Large intestine (tissue), 12 donors: ENCODE results near the gene FBRS. TPM values are rescaled to one million over a fixed set of nuclear protein-coding genes. Genes with fewer than 3 reads are reported as not detected.

Experiments
- DNase-seq, 2 donors: peaks; one replicate each; pipeline versions ENCODE4 v3.0.0 to v3.0.0-alpha.2; 2013
- H3K27ac ChIP-seq: one replicate; pipeline ENCODE4 v1.5.1; 2013; ENCODE audit warnings: low read length
- H3K27me3 ChIP-seq: 2 replicates; pipeline ENCODE4 v1.6.1; 2013; ENCODE audit warnings: low read length; ENCODE audit not compliant: control insufficient read depth, insufficient read depth
- H3K36me3 ChIP-seq: 2 replicates; pipeline ENCODE4 v1.6.1; 2013; ENCODE audit warnings: low read length; ENCODE audit not compliant: control insufficient read depth, insufficient read depth
- H3K4me1 ChIP-seq: one replicate; pipeline ENCODE4 v1.6.1; 2013; ENCODE audit warnings: low read length; ENCODE audit not compliant: control insufficient read depth, insufficient read depth
- H3K4me3 ChIP-seq: one replicate; pipeline ENCODE4 v1.5.1; 2013; ENCODE audit warnings: low read length
- H3K9me3 ChIP-seq: one replicate; pipeline ENCODE4 v1.6.1; 2013; ENCODE audit warnings: mild to moderate bottlenecking, low read depth, low read length, moderate library complexity; ENCODE audit not compliant: control insufficient read depth
- WGBS: methylation state at CpG from one replicate; pipeline ENCODE4 v1.1.5; 2013; ENCODE audit warnings: low lambda C conversion rate; ENCODE audit not compliant: insufficient coverage; 5-methylcytosine and 5-hydroxymethylcytosine counted together
- long read RNA-seq, 11 donors: transcript quantifications; one replicate each; lab custom pipeline, GENCODE V29; 2026
- polyA plus RNA-seq: library from polyadenylated mRNA; unstranded; fragments of 120-200 nt; gene quantifications from one replicate; pipeline ENCODE4 v1.2.1, GENCODE V29; 2013

The FBRS gene
- 97.6 TPM for polyA plus RNA-seq
- long read RNA-seq, donor 1, partial matches to known transcripts = 0 of 1 reads
- long read RNA-seq, donor 1, other reads (novel, unspliced or antisense) = 0 of 1 reads
- long read RNA-seq, donor 2, full-length matches to known transcripts = 7 of 26 reads
- long read RNA-seq, donor 2, partial matches to known transcripts = 19 of 26 reads
- long read RNA-seq, donor 2, other reads (novel, unspliced or antisense) = 0 of 26 reads
- long read RNA-seq, donor 3 = 0 reads
- long read RNA-seq, donor 4 = 0 reads
- long read RNA-seq, donor 5, full-length matches to known transcripts = 3 of 9 reads
- long read RNA-seq, donor 5, partial matches to known transcripts = 6 of 9 reads
- long read RNA-seq, donor 5, other reads (novel, unspliced or antisense) = 0 of 9 reads
- long read RNA-seq, donor 6, partial matches to known transcripts = 37 of 39 reads
- long read RNA-seq, donor 6, other reads (novel, unspliced or antisense) = 0 of 39 reads
- long read RNA-seq, donor 7, partial matches to known transcripts = 0 of 3 reads
- long read RNA-seq, donor 7, other reads (novel, unspliced or antisense) = 0 of 3 reads
- long read RNA-seq, donor 8, transcript FBRS-203 (2 exons, 554 nt) = major isoform, 5 of 11 reads
- long read RNA-seq, donor 8, transcript FBRS-201 (12 exons, 2,811 nt) = major isoform, 5 of 11 reads
- long read RNA-seq, donor 8, partial matches to known transcripts = 0 of 11 reads
- long read RNA-seq, donor 8, other reads (novel, unspliced or antisense) = 0 of 11 reads
- long read RNA-seq, donor 9, partial matches to known transcripts = 0 of 5 reads
- long read RNA-seq, donor 9, other reads (novel, unspliced or antisense) = 0 of 5 reads
- long read RNA-seq, donor 10, full-length matches to known transcripts = 18 of 30 reads
- long read RNA-seq, donor 10, partial matches to known transcripts = 12 of 30 reads
- long read RNA-seq, donor 10, other reads (novel, unspliced or antisense) = 0 of 30 reads
- long read RNA-seq, donor 11, partial matches to known transcripts = 0 of 7 reads
- long read RNA-seq, donor 11, other reads (novel, unspliced or antisense) = 0 of 7 reads

DNA sequence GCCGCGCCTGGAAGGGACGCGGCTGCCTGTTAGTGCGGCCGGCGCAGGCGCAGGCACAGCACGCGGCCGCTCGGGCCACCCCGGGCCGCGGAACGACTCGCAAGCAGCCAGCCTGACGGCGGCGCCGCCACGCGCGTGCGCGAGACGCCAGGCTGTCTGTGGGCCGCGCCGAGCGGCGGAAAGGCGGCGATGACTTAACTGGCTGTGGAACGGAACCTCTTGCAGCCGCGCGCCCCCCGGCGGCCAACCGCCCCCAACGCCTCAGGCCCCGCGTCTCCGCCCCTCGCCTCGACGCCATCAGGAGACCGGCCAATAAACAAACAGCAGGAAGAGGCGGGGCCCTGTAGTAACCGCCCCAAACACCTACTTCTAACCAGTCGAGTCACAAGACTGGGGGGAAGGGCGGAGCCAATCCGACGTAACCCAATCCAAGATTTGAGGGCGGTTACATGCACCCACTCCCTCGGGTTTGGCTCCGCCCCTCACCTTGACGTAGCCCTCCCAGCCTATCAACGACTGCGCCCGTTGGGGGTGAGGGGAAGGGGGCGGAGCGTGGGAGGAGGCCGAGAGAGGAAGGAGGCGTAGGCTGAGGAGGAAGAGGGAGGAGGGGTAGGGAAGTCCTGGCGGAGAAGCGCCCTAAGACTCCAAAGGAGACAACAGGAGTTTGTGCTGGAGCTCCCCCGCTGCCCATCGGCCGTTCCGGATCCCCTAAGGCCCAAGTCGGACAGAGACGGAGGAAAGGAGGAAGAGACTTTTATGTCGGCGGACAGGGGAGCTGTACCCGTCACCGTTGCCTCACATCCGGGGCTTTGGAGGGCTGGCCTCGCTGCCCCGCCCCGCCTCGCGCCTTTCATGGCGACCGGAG lies at the start of gene FBRS:
Gene FBRS, plus strand, starts transcription at position 566 of the 865 bp plus-strand sequence. CDS start 1,088 bp downstream, outside the sequence.
- no CpG with 5 or more reads among the region's 86 CpGs for WGBS
- DNase-seq = peak; percentile 100
- peaks cover 54% of the 10 kb centered on the region for H3K36me3 ChIP-seq

DNA sequence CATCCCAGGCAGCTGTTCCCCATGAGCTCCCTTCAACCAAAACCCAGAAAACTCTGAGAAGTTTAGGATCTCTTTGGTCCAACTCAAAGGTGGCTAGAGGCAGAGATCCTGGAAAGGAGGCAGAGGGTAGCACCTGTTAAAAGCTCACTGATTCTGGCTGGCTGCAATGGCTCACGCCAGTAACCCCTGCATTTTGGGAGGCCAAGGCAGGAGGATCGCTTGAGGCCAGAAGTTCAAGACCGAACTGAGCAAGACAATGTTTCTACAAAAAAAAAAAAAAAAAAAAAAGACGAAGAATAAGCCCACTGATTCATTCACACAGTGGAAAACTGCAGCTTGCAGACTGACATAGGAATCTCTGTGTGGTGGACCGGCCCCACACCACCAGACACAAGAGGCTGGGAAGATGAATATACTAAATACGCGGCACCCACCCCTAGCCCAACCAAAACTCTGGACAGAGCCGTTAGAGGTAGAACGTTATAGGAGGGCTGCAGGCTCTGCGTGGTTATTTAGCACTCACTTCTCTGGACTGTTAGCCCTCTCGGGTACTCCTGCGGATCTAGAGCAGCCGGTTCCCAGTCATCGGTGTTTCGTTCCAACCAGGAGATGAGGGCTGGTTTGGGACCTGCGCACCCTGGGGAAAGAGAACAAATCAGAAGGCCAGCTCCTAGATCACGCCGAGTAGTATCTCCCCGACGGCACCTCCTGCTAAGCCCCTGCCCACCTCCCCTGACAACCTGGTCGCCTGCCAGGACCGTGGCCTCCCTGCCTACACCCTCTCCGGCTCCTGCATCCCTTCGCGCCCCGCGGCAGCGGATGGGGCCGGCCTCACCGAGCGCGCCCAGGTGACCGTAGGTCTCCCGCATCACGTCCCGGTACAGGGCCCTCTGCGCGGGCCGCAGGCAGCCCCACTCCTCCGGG lies 49.0 kb upstream of the FBRS start:
- H3K27me3 ChIP-seq = no peaks in the 10 kb centered on the region
- peak overlapping the region; percentile 90 for H3K27ac ChIP-seq
- peaks cover 24% of the 10 kb centered on the region for H3K36me3 ChIP-seq
- H3K4me3 ChIP-seq = peak overlapping the region; percentile 72
- WGBS = no CpG with 5 or more reads among the region's 40 CpGs
- H3K4me1 ChIP-seq = peaks cover 7% of the 10 kb centered on the region
- no peaks in the 10 kb centered on the region for H3K9me3 ChIP-seq
- peak; percentile 23 to 76 for DNase-seq

More for the DNA sequence above, at the start of gene FBRS:
- H3K27me3 ChIP-seq = no peaks in the 10 kb centered on the region
- peak within 1 kb of the TSS; percentile 69 for H3K4me3 ChIP-seq
- no peaks in the 10 kb centered on the region for H3K9me3 ChIP-seq
- peaks cover 34% of the 10 kb centered on the region for H3K4me1 ChIP-seq
- peak within 1 kb of the TSS; percentile 97 for H3K27ac ChIP-seq

DNA sequence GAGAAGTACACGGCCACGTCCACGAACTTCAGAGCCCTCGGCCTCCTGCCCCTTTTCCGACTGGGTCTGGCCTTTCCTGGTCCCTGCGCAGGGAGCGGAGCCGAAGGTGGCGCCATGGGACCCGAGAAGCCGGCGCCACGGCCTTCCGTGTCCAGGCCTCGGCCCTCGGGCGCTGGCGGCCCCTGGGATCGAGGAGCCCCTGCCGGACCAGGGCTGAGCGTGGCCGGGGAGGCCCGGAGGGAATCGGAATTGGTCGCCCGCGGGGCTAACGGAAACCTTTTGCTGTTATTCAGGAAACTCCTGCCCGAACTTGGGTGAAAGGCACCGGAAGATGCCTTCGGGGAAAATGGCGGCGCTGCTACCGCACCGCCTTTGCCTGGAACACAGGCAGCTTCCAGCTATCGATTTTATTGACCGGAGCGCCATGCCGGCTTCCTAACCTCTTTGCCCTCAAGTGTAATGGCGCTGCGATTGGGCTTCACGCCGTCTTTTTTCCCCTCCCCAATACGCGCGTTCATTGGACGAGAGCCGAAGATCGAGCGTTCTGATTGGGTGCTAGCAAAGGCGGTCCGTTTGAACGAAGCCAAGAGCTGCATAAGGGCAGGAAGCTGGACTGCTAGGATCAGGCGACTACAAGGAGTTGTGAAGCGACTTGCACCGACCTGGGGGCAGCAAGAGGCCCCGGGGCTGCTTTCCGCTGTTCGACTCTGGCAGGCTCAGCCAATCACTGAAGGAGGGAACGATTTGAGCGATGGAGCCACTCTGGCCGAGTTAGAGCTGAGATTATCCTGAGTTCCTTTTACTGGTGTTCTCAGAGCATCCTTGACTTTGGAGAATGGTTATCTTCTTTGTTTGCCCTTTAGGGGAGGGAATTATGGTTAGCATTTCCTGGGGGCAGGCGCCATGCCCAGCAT lies 48.0 kb upstream of the FBRS start, which contains the start of gene ZNF689:
Gene ZNF689, minus strand, starts transcription at position 464 of the 914 bp plus-strand sequence. Its CDS starts 348 bp downstream, at position 116.
- no peaks in the 10 kb centered on the region for H3K27me3 ChIP-seq
- peak within 1 kb of the TSS; percentile 72 for H3K4me3 ChIP-seq
- H3K36me3 ChIP-seq = peaks cover 15% of the 10 kb centered on the region
- H3K27ac ChIP-seq = peak within 1 kb of the TSS; percentile 90
- peaks cover 3% of the 10 kb centered on the region for H3K4me1 ChIP-seq
- H3K9me3 ChIP-seq = no peaks in the 10 kb centered on the region
- peak; percentile 95 to 99 for DNase-seq
- WGBS = no CpG with 5 or more reads among the region's 63 CpGs

DNA sequence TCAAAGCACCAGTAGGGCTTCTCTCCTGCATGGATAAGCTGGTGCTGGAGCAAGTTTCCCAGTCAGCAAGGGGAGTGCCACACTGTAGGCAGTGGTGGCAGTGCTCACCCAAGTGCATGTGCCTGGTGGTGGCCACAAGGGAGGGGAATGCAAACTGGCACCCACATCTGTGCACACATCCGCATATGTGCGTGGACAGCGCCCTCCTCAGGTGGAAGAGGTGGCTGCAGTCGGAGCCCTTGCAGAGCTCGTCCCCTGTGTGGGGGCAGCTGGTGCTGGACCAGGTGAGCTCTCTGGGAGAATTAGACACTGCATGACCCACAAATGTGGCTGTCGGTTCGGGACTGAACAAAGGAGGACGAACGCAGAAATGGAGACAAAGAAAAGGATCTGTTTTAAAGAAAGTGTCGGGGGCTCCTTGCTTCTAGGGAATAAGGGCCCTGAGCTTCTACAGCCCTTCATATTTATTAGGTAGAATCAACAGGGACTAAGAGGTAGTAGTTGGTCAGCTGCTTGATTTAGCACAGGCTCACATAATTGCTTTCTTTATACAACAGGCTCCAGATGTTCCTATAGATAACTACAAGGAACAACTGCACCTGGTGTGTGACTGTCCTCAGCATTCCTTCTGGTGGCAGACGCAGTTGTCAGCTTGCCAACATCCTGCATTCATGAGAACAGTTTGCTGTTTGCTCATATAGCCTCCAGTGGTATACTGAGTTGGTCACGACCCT lies 42.7 kb upstream of the FBRS start:
- Histone ChIP-seq H3K27ac (no peak overlapping the region), H3K36me3 (no peaks in the 10 kb centered on the region), H3K9me3 (no peaks in the 10 kb centered on the region), H3K27me3 (no peaks in the 10 kb centered on the region), H3K4me1 (peaks cover 8% of the 10 kb centered on the region), H3K4me3 (no peak overlapping the region)
- DNase-seq = no peak
- no CpG with 5 or more reads among the region's 12 CpGs for WGBS

DNA sequence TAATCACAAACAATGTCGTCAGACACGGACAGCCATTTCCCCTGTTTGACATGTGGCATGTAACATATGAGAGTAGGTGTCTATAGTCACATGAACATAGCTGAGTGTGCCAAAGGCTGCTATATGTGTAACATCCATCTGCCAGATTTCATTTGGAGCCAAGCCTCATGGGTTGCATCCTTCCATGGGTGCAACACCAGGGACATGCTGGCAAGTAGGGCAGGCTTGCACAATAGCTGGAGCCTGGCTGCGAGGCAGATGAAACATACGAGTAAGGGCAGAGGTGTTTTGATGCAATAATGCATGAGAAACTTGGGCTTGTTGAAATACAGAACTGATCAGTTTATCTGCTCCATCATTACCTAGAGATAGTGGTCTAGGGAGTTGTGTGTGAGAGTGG lies 39.0 kb upstream of the FBRS start:
- no peaks in the 10 kb centered on the region for H3K9me3 ChIP-seq
- H3K36me3 ChIP-seq = no peaks in the 10 kb centered on the region
- WGBS = no CpG with 5 or more reads among the region's 4 CpGs
- peak overlapping the region; percentile 50 for H3K27ac ChIP-seq
- peaks cover 7% of the 10 kb centered on the region for H3K4me1 ChIP-seq
- no peak for DNase-seq
- H3K27me3 ChIP-seq = no peaks in the 10 kb centered on the region
- H3K4me3 ChIP-seq = no peak overlapping the region

DNA sequence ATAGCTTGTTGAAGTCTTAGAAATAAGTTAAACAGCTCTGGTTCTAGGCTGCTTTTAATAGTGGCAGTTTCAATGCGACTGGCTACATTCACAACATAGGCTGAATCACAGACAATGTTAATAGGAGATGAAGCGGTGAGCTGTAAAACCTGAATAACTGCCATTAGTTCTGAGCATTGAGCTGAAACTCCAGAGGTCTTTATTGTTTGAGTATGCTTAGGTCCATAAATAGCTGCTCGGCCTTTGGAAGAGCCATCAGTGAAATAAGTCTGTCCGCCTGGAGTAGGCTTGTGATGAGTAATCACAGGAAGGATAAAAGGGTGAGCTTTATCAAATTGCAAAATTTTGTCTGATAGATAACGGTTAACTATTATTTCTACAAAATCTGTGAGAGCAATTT lies 38.6 kb upstream of the FBRS start:
- H3K27ac ChIP-seq = peak overlapping the region; percentile 50
- peaks cover 7% of the 10 kb centered on the region for H3K4me1 ChIP-seq
- no peaks in the 10 kb centered on the region for H3K36me3 ChIP-seq
- no peaks in the 10 kb centered on the region for H3K27me3 ChIP-seq
- WGBS = 37% methylated on average over 2 of the region's 5 CpGs
- H3K4me3 ChIP-seq = no peak overlapping the region
- H3K9me3 ChIP-seq = no peaks in the 10 kb centered on the region
- DNase-seq = peak; percentile 36 to 61

DNA sequence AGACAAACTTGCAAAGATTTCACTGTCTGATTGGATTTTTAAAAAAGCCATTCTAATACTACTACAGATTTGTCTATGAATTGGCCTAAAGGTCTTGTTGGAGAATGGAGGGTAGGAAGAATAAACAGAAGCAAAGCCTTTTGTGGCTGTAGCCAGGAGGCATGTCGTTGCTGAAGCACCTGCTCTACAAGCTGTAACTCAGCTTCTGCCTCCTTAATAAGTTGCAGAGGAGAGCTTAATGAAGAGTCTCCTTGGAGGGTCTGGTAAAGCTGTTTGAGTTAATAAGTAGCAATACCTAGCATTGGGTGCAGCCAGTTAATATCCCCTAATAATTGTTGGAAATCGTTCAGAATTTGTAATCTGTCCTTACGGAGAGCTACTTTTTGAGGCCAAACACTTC lies 38.1 kb upstream of the FBRS start:
- Histone ChIP-seq H3K27ac (no peak overlapping the region), H3K36me3 (no peaks in the 10 kb centered on the region), H3K27me3 (no peaks in the 10 kb centered on the region), H3K4me1 (peaks cover 7% of the 10 kb centered on the region), H3K9me3 (no peaks in the 10 kb centered on the region), H3K4me3 (no peak overlapping the region)
- DNase-seq = no peak
- no CpG with 5 or more reads among the region's 3 CpGs for WGBS

DNA sequence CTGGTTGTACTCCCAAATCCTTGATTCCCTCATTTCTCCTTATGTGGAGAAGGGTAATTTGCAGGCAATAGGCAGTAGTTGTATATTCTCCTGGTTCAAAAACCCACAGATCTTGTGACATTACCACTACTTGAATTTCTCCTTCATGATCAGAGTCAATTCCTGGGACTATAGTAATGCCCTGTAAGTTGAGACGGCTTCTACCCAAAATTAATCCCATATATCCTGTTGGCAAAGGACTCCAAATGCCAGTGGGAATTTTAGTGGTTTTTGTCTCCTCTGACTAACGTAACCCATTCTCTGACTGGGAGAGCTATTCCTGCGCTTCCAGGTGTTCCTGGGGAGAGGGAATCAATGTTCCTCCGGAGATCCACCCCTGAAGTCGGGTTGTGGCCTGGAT lies 36.5 kb upstream of the FBRS start:
- Histone ChIP-seq H3K4me3 (no peak overlapping the region), H3K4me1 (peaks cover 7% of the 10 kb centered on the region)
- WGBS = no CpG with 5 or more reads among the region's 5 CpGs

More for the DNA sequence above, 36.5 kb upstream of the FBRS start:
- no peak for DNase-seq
- no peaks in the 10 kb centered on the region for H3K9me3 ChIP-seq
- H3K27ac ChIP-seq = no peak overlapping the region
- H3K36me3 ChIP-seq = no peaks in the 10 kb centered on the region
- no peaks in the 10 kb centered on the region for H3K27me3 ChIP-seq
